ENCODE data around the gene CBLB.

DNA sequence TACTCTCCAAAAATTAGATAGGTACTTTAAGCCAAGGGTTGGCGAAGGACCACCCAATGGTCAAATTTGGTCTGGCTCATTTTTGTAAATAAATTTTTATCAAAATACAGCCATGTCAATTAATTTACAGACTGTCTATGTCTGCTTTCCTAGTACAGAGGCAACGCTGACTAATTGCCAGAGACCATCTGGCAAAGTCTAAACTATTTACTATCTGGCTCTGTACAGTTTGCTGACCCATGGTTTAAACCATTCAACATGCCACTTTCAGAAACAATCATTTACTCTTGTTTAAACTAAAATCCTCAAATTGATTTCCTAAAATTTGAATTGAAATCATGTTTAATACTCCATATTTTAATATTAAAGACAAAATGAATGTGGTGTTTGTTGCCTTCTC is 25.9 kb downstream of the CBLB start:
- TF ChIP-seq TRIM28 (IDR thresholded peaks at IDR 0.05; ENCODE audit: borderline replicate concordance, low read length) (no peak), ZNF23 (tag by site-specific recombination; IDR thresholded peaks at IDR 0.05; ENCODE audit: borderline replicate concordance) (no peak), MZF1 (tag by site-specific recombination; IDR thresholded peaks at IDR 0.05; ENCODE audit: borderline replicate concordance) (no peak), MYNN (tag by site-specific recombination; IDR thresholded peaks at IDR 0.05; ENCODE audit: borderline replicate concordance) (no peak), ZNF292 (tag by site-specific recombination; IDR thresholded peaks at IDR 0.05; ENCODE audit: borderline replicate concordance, low read depth) (no peak), ZNF302 (tag by site-specific recombination; IDR thresholded peaks at IDR 0.05; ENCODE audit: low read depth) (no peak), ZNF121 (tag by site-specific recombination; IDR thresholded peaks at IDR 0.05) (no peak), ZNF175 (tag by site-specific recombination; IDR thresholded peaks at IDR 0.05) (no peak)
- TF ChIP-seq, protein P1, sequence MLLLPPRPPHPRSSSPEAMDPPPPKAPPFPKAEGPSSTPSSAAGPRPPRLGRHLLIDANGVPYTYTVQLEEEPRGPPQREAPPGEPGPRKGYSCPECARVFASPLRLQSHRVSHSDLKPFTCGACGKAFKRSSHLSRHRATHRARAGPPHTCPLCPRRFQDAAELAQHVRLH (tag by site-specific recombination; IDR thresholded peaks at IDR 0.05), result no peak
- TF ChIP-seq, protein P2, sequence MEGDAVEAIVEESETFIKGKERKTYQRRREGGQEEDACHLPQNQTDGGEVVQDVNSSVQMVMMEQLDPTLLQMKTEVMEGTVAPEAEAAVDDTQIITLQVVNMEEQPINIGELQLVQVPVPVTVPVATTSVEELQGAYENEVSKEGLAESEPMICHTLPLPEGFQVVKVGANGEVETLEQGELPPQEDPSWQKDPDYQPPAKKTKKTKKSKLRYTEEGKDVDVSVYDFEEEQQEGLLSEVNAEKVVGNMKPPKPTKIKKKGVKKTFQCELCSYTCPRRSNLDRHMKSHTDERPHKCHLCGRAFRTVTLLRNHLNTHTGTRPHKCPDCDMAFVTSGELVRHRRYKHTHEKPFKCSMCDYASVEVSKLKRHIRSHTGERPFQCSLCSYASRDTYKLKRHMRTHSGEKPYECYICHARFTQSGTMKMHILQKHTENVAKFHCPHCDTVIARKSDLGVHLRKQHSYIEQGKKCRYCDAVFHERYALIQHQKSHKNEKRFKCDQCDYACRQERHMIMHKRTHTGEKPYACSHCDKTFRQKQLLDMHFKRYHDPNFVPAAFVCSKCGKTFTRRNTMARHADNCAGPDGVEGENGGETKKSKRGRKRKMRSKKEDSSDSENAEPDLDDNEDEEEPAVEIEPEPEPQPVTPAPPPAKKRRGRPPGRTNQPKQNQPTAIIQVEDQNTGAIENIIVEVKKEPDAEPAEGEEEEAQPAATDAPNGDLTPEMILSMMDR (tag by site-specific recombination; IDR thresholded peaks at IDR 0.05), result no peak
- TF ChIP-seq, protein P3, sequence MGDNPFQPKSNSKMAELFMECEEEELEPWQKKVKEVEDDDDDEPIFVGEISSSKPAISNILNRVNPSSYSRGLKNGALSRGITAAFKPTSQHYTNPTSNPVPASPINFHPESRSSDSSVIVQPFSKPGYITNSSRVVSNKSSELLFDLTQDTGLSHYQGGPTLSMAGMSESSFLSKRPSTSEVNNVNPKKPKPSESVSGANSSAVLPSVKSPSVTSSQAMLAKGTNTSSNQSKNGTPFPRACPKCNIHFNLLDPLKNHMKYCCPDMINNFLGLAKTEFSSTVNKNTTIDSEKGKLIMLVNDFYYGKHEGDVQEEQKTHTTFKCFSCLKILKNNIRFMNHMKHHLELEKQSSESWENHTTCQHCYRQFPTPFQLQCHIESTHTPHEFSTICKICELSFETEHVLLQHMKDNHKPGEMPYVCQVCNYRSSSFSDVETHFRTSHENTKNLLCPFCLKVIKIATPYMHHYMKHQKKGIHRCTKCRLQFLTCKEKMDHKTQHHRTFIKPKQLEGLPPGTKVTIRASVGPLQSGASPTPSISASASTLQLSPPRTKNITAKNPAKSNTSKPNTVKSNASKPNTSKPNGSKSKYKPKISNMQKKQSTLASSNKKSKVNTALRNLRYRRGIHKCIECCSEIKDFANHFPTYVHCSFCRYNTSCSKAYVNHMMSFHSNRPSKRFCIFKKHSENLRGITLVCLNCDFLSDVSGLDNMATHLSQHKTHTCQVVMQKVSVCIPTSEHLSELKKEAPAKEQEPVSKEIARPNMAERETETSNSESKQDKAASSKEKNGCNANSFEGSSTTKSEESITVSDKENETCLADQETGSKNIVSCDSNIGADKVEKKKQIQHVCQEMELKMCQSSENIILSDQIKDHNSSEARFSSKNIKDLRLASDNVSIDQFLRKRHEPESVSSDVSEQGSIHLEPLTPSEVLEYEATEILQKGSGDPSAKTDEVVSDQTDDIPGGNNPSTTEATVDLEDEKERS (tag by site-specific recombination; IDR thresholded peaks at IDR 0.05), result no peak
- TF ChIP-seq, protein P4, sequence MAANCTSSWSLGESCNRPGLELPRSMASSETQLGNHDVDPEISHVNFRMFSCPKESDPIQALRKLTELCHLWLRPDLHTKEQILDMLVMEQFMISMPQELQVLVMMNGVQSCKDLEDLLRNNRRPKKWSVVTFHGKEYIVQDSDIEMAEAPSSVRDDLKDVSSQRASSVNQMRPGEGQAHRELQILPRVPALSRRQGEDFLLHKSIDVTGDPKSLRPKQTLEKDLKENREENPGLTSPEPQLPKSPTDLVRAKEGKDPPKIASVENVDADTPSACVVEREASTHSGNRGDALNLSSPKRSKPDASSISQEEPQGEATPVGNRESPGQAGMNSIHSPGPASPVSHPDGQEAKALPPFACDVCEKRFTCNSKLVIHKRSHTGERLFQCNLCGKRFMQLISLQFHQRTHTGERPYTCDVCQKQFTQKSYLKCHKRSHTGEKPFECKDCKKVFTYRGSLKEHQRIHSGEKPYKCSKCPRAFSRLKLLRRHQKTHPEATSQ (tag by site-specific recombination; IDR thresholded peaks at IDR 0.05), result no peak
- TF ChIP-seq, protein P5, sequence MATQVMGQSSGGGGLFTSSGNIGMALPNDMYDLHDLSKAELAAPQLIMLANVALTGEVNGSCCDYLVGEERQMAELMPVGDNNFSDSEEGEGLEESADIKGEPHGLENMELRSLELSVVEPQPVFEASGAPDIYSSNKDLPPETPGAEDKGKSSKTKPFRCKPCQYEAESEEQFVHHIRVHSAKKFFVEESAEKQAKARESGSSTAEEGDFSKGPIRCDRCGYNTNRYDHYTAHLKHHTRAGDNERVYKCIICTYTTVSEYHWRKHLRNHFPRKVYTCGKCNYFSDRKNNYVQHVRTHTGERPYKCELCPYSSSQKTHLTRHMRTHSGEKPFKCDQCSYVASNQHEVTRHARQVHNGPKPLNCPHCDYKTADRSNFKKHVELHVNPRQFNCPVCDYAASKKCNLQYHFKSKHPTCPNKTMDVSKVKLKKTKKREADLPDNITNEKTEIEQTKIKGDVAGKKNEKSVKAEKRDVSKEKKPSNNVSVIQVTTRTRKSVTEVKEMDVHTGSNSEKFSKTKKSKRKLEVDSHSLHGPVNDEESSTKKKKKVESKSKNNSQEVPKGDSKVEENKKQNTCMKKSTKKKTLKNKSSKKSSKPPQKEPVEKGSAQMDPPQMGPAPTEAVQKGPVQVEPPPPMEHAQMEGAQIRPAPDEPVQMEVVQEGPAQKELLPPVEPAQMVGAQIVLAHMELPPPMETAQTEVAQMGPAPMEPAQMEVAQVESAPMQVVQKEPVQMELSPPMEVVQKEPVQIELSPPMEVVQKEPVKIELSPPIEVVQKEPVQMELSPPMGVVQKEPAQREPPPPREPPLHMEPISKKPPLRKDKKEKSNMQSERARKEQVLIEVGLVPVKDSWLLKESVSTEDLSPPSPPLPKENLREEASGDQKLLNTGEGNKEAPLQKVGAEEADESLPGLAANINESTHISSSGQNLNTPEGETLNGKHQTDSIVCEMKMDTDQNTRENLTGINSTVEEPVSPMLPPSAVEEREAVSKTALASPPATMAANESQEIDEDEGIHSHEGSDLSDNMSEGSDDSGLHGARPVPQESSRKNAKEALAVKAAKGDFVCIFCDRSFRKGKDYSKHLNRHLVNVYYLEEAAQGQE (tag by site-specific recombination; IDR thresholded peaks at IDR 0.05), result no peak

All from HEK293 (cell line).